Bronchial epithelial cell (primary cell): ENCODE results near the gene KIF3B. TPM values are rescaled to one million over a fixed set of nuclear protein-coding genes. Genes with fewer than 3 reads are reported as not detected.
"Not testable (repeated sequence)": the region's sequence is repeated elsewhere in the genome, so short reads cannot be mapped to it uniquely, and the experiment has no call there.

Source experiments
- DNase-seq: peaks from one replicate; pipeline ENCODE4 v3.0.0-alpha.2; 2010; ENCODE audit warnings: low read depth
- FAIRE-seq: peaks from 2 replicates; lab custom pipeline; 2011; peaks lifted over from hg19 to GRCh38; lab: Jason Lieb, UNC
- H3K27me3 ChIP-seq: 2 replicates; pipeline ENCODE4 v1.5.1; 2011; ENCODE audit warnings: low read length; ENCODE audit not compliant: control insufficient read depth, insufficient read depth
- H3K36me3 ChIP-seq: 2 replicates; pipeline ENCODE4 v1.5.1; 2011; ENCODE audit warnings: low read length; ENCODE audit not compliant: control insufficient read depth, insufficient read depth
- H3K4me3 ChIP-seq: 2 replicates; pipeline ENCODE4 v1.5.1; 2011; ENCODE audit warnings: mild to moderate bottlenecking, low read depth, low read length, control low read depth
- CTCF ChIP-seq: IDR thresholded peaks from 2 replicates; pipeline ENCODE4 v1.5.1; 2011; ENCODE audit warnings: mild to moderate bottlenecking, moderate library complexity, low read length, control low read depth, inconsistent platforms; ENCODE audit not compliant: insufficient read depth, severe bottlenecking
- total RNA-seq: library from RNA; depleted of rRNA; stranded (reverse); fragments of >200 nt; gene quantifications from 2 replicates; pipeline ENCODE4 v1.2.1, GENCODE V29; 2014

Gene KIF3B
- total RNA-seq, 1 donor from 2014 or later, result 11.1 TPM

GRCh38 chr20:32350421-32350820 is 73.0 kb downstream of the KIF3B start:
- FAIRE-seq (no peak), DNase-seq (no peak)
- no peak for TF ChIP-seq CTCF
- H3K27me3 ChIP-seq, result no peaks in the 10 kb centered on the region
- H3K36me3 ChIP-seq, result no peaks in the 10 kb centered on the region
- no peak overlapping the region for H3K4me3 ChIP-seq

- H3K27me3 ChIP-seq, result no peaks in the 10 kb centered on the region
- H3K4me3 ChIP-seq, result no peak overlapping the region
- no peak for DNase-seq
- TF ChIP-seq CTCF, result no peak
- no peaks in the 10 kb centered on the region for H3K36me3 ChIP-seq
- no peak for FAIRE-seq
These were observed 74.8 kb downstream of the KIF3B start for GRCh38 chr20:32352121-32352720.

- no peaks in the 10 kb centered on the region for H3K36me3 ChIP-seq
- DNase-seq, result no peak
- TF ChIP-seq CTCF, result no peak
- no peak for FAIRE-seq
- H3K4me3 ChIP-seq, result no peak overlapping the region
- no peaks in the 10 kb centered on the region for H3K27me3 ChIP-seq
These were observed 76.5 kb downstream of the KIF3B start for GRCh38 chr20:32353848-32354496.

GRCh38 chr20:32354592-32355416 is 77.4 kb downstream of the KIF3B start:
- peak; percentile 65 for DNase-seq
- Histone ChIP-seq H3K4me3 (no peak overlapping the region), H3K27me3 (no peaks in the 10 kb centered on the region), H3K36me3 (no peaks in the 10 kb centered on the region)
- no peak for TF ChIP-seq CTCF
- no peak for FAIRE-seq

- Histone ChIP-seq H3K27me3 (no peaks in the 10 kb centered on the region), H3K36me3 (no peaks in the 10 kb centered on the region), H3K4me3 (no peak overlapping the region)
- no peak for DNase-seq
- FAIRE-seq, result no peak
- no peak for TF ChIP-seq CTCF
These were observed 78.0 kb downstream of the KIF3B start for GRCh38 chr20:32355417-32355841.

- H3K27me3 ChIP-seq, H3K4me3 ChIP-seq, H3K36me3 ChIP-seq, FAIRE-seq, DNase-seq: not testable (repeated sequence)
These were observed 78.6 kb downstream of the KIF3B start for GRCh38 chr20:32355907-32356621.
